K562 (cell line): Measurements from ENCODE around the gene VWA5B1. TPM values are rescaled to one million over a fixed set of nuclear protein-coding genes. Genes with fewer than 3 reads are reported as not detected.

Experiments used
- ATAC-seq: fragments of 200-7000 bp; cut with Tn5 transposase; 3 replicates; pipeline ENCODE4 v1.9.1; 2020; ENCODE audit warnings: moderate library complexity
- BruUV-seq: library from RNA; stranded (reverse); fragments of 400-500 nt; replicated peaks from 2 replicates; lab custom pipeline; 2021; lab: Mats Ljungman, UMichigan
- CTCF ChIA-PET: fragments of 300-600 bp; formaldehyde crosslinking; extraction: SDS; loops from one replicate; lab custom pipeline; 2021; ENCODE audit warnings: low intra/inter-chr PET ratio; lab: Yijun Ruan, JAX
- POLR2A ChIA-PET: fragments of 300-600, 350-650 bp; sonication (Branson Sonifier 250); formaldehyde crosslinking; extraction: SDS; loops from one replicate; lab custom pipeline; 2021; ENCODE audit warnings: antibody characterized with exemption, inconsistent platforms; lab: Yijun Ruan, JAX
- DNase-seq, 4 experiments: peaks; one replicate each; pipeline versions ENCODE4 v3.0.0 to v3.0.0-alpha.2; 2011 to 2018; ENCODE audit warnings: low spot score in 3 of 4, mixed read lengths in 3 of 4; ENCODE audit errors: extremely low read depth in 1 of 4
- FAIRE-seq: peaks from 2 replicates; lab custom pipeline; 2011; peaks lifted over from hg19 to GRCh38; lab: Jason Lieb, UNC
- H2AFZ ChIP-seq: 2 replicates; pipeline ENCODE4 v1.6.0; 2011; ENCODE audit warnings: low read depth, low read length, control low read depth, inconsistent platforms
- H3K27ac ChIP-seq: fragments of 200-600 bp; 3 replicates; pipeline ENCODE4 v1.8.0; 2011; ENCODE audit warnings: low read depth, mild to moderate bottlenecking, control low read depth, inconsistent platforms, low read length, moderate library complexity, mixed read lengths; ENCODE audit errors: extremely low read depth
- H3K27me3 ChIP-seq, 2 experiments: fragments of 300-600 bp in 1 of 2; 2 replicates in 1 of 2; 3 replicates in 1 of 2; pipeline versions ENCODE4 v1.6.0 to v1.8.0; 2011; ENCODE audit warnings: inconsistent platforms in 2 of 2, low read length in 2 of 2, mild to moderate bottlenecking in 1 of 2, mixed read lengths in 1 of 2, moderate library complexity in 1 of 2; ENCODE audit not compliant: control insufficient read depth in 2 of 2, insufficient read depth in 2 of 2
- H3K36me3 ChIP-seq: fragments of 300-600 bp; 3 replicates; pipeline ENCODE4 v1.8.0; 2011; ENCODE audit warnings: mild to moderate bottlenecking, low read length, inconsistent platforms; ENCODE audit not compliant: control insufficient read depth, insufficient read depth
- H3K4me1 ChIP-seq, 2 experiments: fragments of 200-600 bp in 1 of 2; replicated peaks in 1 of 2; 2 replicates in 1 of 2; 3 replicates in 1 of 2; pipeline versions ENCODE4 v1.5.1 to v1.8.0; 2011; ENCODE audit warnings: inconsistent platforms in 2 of 2, low read length in 2 of 2, mild to moderate bottlenecking in 1 of 2, mixed read lengths in 1 of 2, moderate library complexity in 1 of 2; ENCODE audit not compliant: control insufficient read depth in 2 of 2, insufficient read depth in 2 of 2
- H3K4me2 ChIP-seq: 2 replicates; pipeline ENCODE4 v1.6.1; 2011; ENCODE audit warnings: low read length, control low read depth, inconsistent platforms, mixed read lengths; ENCODE audit not compliant: insufficient read depth
- H3K4me3 ChIP-seq: fragments of 200-600 bp; sonication (generic), shearing (Covaris generic); 2 replicates; pipeline ENCODE4 v1.5.1; 2016; ENCODE audit warnings: control low read depth, inconsistent platforms
- H3K79me2 ChIP-seq: fragments of 200-600 bp; 3 replicates; pipeline ENCODE4 v1.8.0; 2011; ENCODE audit warnings: low read length, inconsistent platforms; ENCODE audit not compliant: control insufficient read depth, insufficient read depth
- H3K9ac ChIP-seq, 2 experiments: 2 replicates each; pipeline versions ENCODE4 v1.6.0 to v1.6.1; 2011; ENCODE audit warnings: low read depth in 2 of 2, low read length in 2 of 2, control low read depth in 1 of 2, inconsistent platforms in 1 of 2, mild to moderate bottlenecking in 1 of 2, mixed read lengths in 1 of 2; ENCODE audit not compliant: insufficient read depth in 1 of 2
- H3K9me1 ChIP-seq: one replicate; pipeline ENCODE4 v1.6.0; 2011; ENCODE audit warnings: inconsistent platforms, mild to moderate bottlenecking, low read length, moderate library complexity; ENCODE audit not compliant: control insufficient read depth, insufficient read depth
- H3K9me3 ChIP-seq: replicated peaks from 2 replicates; pipeline ENCODE4 v1.5.1; 2011; ENCODE audit warnings: low read depth, low read length, inconsistent platforms; ENCODE audit not compliant: control insufficient read depth, insufficient read depth
- H4K20me1 ChIP-seq: replicated peaks from 2 replicates; pipeline ENCODE4 v1.6.1; 2011; ENCODE audit warnings: low read length, inconsistent platforms, mixed read lengths; ENCODE audit not compliant: control insufficient read depth, insufficient read depth
- ARNT ChIP-seq, 2 experiments: fragments of 450-650 bp; IDR thresholded peaks; 2 replicates each; pipeline ENCODE4 v1.6.1; 2016; ENCODE audit warnings: mild to moderate bottlenecking in 1 of 2
- RFX1 ChIP-seq: fragments of 450-650 bp; IDR thresholded peaks from 2 replicates; pipeline ENCODE4 v1.6.1; 2016; ENCODE audit warnings: mild to moderate bottlenecking, moderate library complexity
- ZNF41 ChIP-seq: fragments of 250-450 bp; sonication (Bioruptor Pico); conservative IDR thresholded peaks from 2 replicates; pipeline ENCODE4 v1.4.0; 2020; ENCODE audit warnings: mild to moderate bottlenecking
- WGBS: fragments of 100-300 bp; shearing (Covaris generic); methylation state at CpG from one replicate; pipeline ENCODE4 v1.1.6; 2016; ENCODE audit warnings: low coverage, mixed read lengths; ENCODE audit not compliant: insufficient coverage; ENCODE audit errors: missing lambda C conversion rate; 5-methylcytosine and 5-hydroxymethylcytosine counted together
- in situ Hi-C: fragments of 300-500 bp; cut with MboI; formaldehyde crosslinking; loops from 4 replicates; pipeline ENCODE4 v1.15.0; 2018; ENCODE audit warnings: inconsistent platforms, mixed read lengths
- intact Hi-C: fragments of 100-400 bp; cut with micrococcal nuclease; formaldehyde crosslinking; loops from 2 replicates; pipeline ENCODE4 v1.14.2; 2022
- polyA plus RNA-seq, 8 experiments: library from polyadenylated mRNA; depleted of rRNA in 4 of 8; stranded (reverse) in 5 of 8; unstranded in 3 of 8; fragments of >200 nt; fragmentation: Nextera tagmentation in 2 of 8; fragmentation: Illumina TruSeq in 1 of 8; extraction: Ambion mirVana in 2 of 8; extraction: Trizol in 1 of 8; gene quantifications; 2 replicates each; pipeline versions ENCODE4 v1.2.1 to v1.2.3, GENCODE V29; 2011 to 2014; ENCODE audit warnings: inconsistent platforms in 1 of 8, missing spikeins in 1 of 8
- total RNA-seq, 7 experiments: library from RNA; depleted of rRNA in 6 of 7; stranded (reverse); fragments of >200 nt in 6 of 7; fragmentation: Illumina TruSeq in 2 of 7; extraction: Trizol in 2 of 7; gene quantifications; 2 replicates each; pipeline versions ENCODE4 v1.2.1 to v1.2.3, GENCODE V29; 2011 to 2021; ENCODE audit warnings: low replicate concordance in 1 of 7
- TF ChIP-seq, protein P1 (sequence below): fragments of 450-650 bp; IDR thresholded peaks from 2 replicates; pipeline ENCODE4 v1.6.1; 2017; ENCODE audit warnings: antibody characterized with exemption

Gene VWA5B1
- total and polyA plus RNA-seq, 9 of the 15 experiments (the other 6 are each of a cell fraction or from before 2014, with no cell fraction given): not detected

DNA sequence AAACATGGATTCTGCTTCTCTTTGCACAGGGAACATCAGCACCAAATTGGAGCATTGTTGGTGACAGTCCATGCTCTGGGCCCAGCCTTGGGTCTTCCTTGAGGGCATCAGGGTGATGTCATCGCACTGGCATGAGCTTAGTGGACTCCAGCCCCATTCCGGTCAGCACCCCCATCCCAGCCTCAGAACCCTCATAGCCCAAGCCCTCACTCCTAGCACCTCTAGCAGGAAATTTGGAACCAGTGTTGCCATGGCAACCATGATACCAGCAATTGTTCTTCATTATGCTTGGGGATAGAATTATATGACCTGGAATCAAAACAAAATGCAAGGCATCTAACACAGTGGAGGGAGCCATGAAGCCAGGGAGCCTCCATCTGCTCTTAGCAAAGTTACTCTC, 83.1 kb downstream of the VWA5B1 start:
- no peaks in the 10 kb centered on the region for H3K36me3 ChIP-seq
- 0% methylated on average over 2 of the region's 2 CpGs for WGBS
- in situ Hi-C loops (loop anchor here (5.0 kb wide), 1 partner anchor 119 kb away; no protein-coding TSS in a partner anchor), intact Hi-C loops (no loop called here)
- no TSS peak for BruUV-seq
- no peak overlapping the region for H3K27ac ChIP-seq
- TF ChIP-seq RFX1: peak; percentile 87
- TF ChIP-seq, protein P1, sequence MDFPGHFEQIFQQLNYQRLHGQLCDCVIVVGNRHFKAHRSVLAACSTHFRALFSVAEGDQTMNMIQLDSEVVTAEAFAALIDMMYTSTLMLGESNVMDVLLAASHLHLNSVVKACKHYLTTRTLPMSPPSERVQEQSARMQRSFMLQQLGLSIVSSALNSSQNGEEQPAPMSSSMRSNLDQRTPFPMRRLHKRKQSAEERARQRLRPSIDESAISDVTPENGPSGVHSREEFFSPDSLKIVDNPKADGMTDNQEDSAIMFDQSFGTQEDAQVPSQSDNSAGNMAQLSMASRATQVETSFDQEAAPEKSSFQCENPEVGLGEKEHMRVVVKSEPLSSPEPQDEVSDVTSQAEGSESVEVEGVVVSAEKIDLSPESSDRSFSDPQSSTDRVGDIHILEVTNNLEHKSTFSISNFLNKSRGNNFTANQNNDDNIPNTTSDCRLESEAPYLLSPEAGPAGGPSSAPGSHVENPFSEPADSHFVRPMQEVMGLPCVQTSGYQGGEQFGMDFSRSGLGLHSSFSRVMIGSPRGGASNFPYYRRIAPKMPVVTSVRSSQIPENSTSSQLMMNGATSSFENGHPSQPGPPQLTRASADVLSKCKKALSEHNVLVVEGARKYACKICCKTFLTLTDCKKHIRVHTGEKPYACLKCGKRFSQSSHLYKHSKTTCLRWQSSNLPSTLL: no peak
- no peak for TF ChIP-seq ZNF41
- no peak for TF ChIP-seq ARNT (IDR thresholded peaks at IDR 0.05)
- no peak overlapping the region for H3K9ac ChIP-seq
- no peak overlapping the region for H2AFZ ChIP-seq
- H3K79me2 ChIP-seq: no peaks in the 10 kb centered on the region
- H3K27me3 ChIP-seq: peaks cover under 1 to 26% of the 10 kb centered on the region in 2 experiments; a peak in 4 of 5 replicates
- FAIRE-seq (no peak), ATAC-seq (no peak), DNase-seq (no peak)
- no peak overlapping the region for H3K4me3 ChIP-seq
- CTCF ChIA-PET: no interaction called here
- H3K4me2 ChIP-seq: no peak overlapping the region
- peaks cover 6% of the 10 kb centered on the region; the same call in 1 of the 2 replicates for H4K20me1 ChIP-seq
- no peaks in the 10 kb centered on the region for H3K4me1 ChIP-seq
- H3K9me1 ChIP-seq: no peaks in the 10 kb centered on the region
- POLR2A ChIA-PET: no interaction called here
- no peaks in the 10 kb centered on the region for H3K9me3 ChIP-seq
